Endodermal cell (in vitro differentiated cells): ENCODE results near the gene COX19. TPM values are rescaled to one million over a fixed set of nuclear protein-coding genes. Genes with fewer than 3 reads are reported as not detected.

Experiments used
- DNase-seq: peaks from one replicate; pipeline ENCODE4 v3.0.0-alpha.2; 2017
- H3K27ac ChIP-seq: 2 replicates; pipeline ENCODE4 v1.5.1; 2013; ENCODE audit warnings: mild to moderate bottlenecking, low read depth, low read length, moderate library complexity
- H3K27me3 ChIP-seq: 2 replicates; pipeline ENCODE4 v1.6.1; 2013; ENCODE audit warnings: mild to moderate bottlenecking, low read length, moderate library complexity; ENCODE audit not compliant: insufficient read depth, control insufficient read depth, poor library complexity, severe bottlenecking
- H3K36me3 ChIP-seq: 2 replicates; pipeline ENCODE4 v1.7.0; 2013; ENCODE audit warnings: mild to moderate bottlenecking, low read length, moderate library complexity; ENCODE audit not compliant: control insufficient read depth, insufficient read depth
- H3K4me1 ChIP-seq: one replicate; pipeline ENCODE4 v1.7.0; 2013; ENCODE audit warnings: low read length; ENCODE audit not compliant: control insufficient read depth, insufficient read depth
- H3K4me3 ChIP-seq: 2 replicates; pipeline ENCODE4 v1.5.1; 2013; ENCODE audit warnings: mild to moderate bottlenecking, low read length, moderate library complexity
- H3K9ac ChIP-seq: 2 replicates; pipeline ENCODE4 v1.6.1; 2013; ENCODE audit warnings: mild to moderate bottlenecking, low read length, moderate library complexity; ENCODE audit not compliant: poor library complexity, severe bottlenecking; ENCODE audit errors: extremely low read depth
- H3K9me3 ChIP-seq: 2 replicates; pipeline ENCODE4 v1.6.1; 2013; ENCODE audit warnings: mild to moderate bottlenecking, low read length, moderate library complexity; ENCODE audit not compliant: control insufficient read depth
- H3K27ac Mint-ChIP-seq: 2 replicates; pipeline ENCODE4 v1.8.0; 2020; ENCODE audit warnings: mixed read lengths
- H3K27me3 Mint-ChIP-seq: 2 replicates; pipeline ENCODE4 v1.8.0; 2021; ENCODE audit warnings: mild to moderate bottlenecking, mixed read lengths; ENCODE audit not compliant: insufficient read depth
- H3K36me3 Mint-ChIP-seq: 2 replicates; pipeline ENCODE4 v1.8.0; 2020; ENCODE audit warnings: low read depth, mixed read lengths
- H3K4me1 Mint-ChIP-seq: 2 replicates; pipeline ENCODE4 v1.8.0; 2020; ENCODE audit warnings: mixed read lengths
- H3K4me3 Mint-ChIP-seq: 2 replicates; pipeline ENCODE4 v1.8.0; 2020; ENCODE audit warnings: mild to moderate bottlenecking, moderate library complexity, mixed read lengths
- H3K9me3 Mint-ChIP-seq: 2 replicates; pipeline ENCODE4 v1.8.0; 2020; ENCODE audit warnings: mild to moderate bottlenecking, mixed read lengths
- WGBS, 2 experiments: methylation state at CpG; one replicate each; pipeline versions ENCODE4 v1.1.5 to v1.1.7; 2013; ENCODE audit warnings: missing lambda C conversion rate in 2 of 2, mixed read lengths in 1 of 2; ENCODE audit not compliant: insufficient coverage in 1 of 2, insufficient read length in 1 of 2; 5-methylcytosine and 5-hydroxymethylcytosine counted together
- total RNA-seq, 2 donors: library from RNA; stranded (reverse); fragmentation: NEBNext Ultra II Directional in 1 of 2; extraction: Animal tissue kit (Norgen Biotek cat#: 25700) in 1 of 2; gene quantifications; 2 replicates in 1 of 2; 3 replicates in 1 of 2; pipeline ENCODE4 v1.2.1, GENCODE V29; 2021
- TF ChIP-seq, protein P1 (sequence below): fragments of 200-600 bp; sonication (generic); conservative IDR thresholded peaks from 2 replicates; pipeline ENCODE4 v1.5.0; 2021; ENCODE audit warnings: antibody characterized with exemption, mild to moderate bottlenecking

COX19 gene
- total RNA-seq, 2 donors from 2014 or later: 15.0 to 18.5 TPM

DNA sequence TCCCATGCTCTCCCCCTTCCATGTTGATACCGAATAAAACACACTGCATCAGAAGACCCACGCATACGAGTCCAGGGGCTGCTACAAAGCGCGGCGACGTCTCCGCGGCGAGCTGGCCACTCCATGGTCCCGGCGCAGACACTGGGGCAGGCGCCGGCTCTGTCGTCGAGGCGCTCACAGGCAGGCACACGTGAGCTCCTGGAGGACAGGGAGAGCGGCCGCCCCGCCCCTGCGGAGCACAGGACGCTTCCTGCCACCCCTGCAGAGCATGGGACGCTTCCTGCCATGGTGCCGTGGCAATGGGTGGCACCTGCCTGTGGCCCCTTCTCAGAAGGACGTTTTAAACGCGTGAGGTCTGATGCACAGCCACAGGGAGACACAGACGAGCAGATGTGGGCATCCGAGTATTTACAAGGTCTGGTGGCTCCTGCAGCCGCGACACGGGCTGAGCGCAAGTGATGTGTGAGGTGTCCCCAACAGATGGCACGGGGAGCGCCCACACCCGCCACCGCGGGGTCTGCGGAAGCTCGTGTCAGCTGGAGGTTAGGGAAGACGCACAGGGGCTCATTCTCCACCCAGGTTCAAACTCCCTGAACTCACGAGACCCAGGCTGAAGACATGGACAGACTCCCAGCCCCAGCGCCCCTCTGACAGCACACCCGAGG is 47.6 kb upstream of the COX19 start:
- H3K27me3 ChIP-seq: no peaks in the 10 kb centered on the region
- peaks cover 22% of the 10 kb centered on the region for H3K36me3 ChIP-seq
- DNase-seq: no peak
- 95% methylated on average over 32 to 45 of the region's 45 CpGs for WGBS, 2 experiments
- Mint-ChIP-seq H3K4me1 (peaks cover 6% of the 10 kb centered on the region), H3K27ac (no peak overlapping the region), H3K9me3 (no peaks in the 10 kb centered on the region), H3K36me3 (peaks cover 22% of the 10 kb centered on the region), H3K27me3 (no peaks in the 10 kb centered on the region), H3K4me3 (no peak overlapping the region)
- TF ChIP-seq, protein P1, sequence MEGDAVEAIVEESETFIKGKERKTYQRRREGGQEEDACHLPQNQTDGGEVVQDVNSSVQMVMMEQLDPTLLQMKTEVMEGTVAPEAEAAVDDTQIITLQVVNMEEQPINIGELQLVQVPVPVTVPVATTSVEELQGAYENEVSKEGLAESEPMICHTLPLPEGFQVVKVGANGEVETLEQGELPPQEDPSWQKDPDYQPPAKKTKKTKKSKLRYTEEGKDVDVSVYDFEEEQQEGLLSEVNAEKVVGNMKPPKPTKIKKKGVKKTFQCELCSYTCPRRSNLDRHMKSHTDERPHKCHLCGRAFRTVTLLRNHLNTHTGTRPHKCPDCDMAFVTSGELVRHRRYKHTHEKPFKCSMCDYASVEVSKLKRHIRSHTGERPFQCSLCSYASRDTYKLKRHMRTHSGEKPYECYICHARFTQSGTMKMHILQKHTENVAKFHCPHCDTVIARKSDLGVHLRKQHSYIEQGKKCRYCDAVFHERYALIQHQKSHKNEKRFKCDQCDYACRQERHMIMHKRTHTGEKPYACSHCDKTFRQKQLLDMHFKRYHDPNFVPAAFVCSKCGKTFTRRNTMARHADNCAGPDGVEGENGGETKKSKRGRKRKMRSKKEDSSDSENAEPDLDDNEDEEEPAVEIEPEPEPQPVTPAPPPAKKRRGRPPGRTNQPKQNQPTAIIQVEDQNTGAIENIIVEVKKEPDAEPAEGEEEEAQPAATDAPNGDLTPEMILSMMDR: no peak
- no peak overlapping the region for H3K9ac ChIP-seq
- no peak overlapping the region for H3K4me3 ChIP-seq
- H3K27ac ChIP-seq: no peak overlapping the region
- H3K4me1 ChIP-seq: no peaks in the 10 kb centered on the region
- H3K9me3 ChIP-seq: no peaks in the 10 kb centered on the region

- 94 to 95% methylated on average over 17 of the region's 17 CpGs for WGBS, 2 experiments
- Mint-ChIP-seq H3K9me3 (no peaks in the 10 kb centered on the region), H3K36me3 (peaks cover 22% of the 10 kb centered on the region), H3K4me1 (peaks cover 4% of the 10 kb centered on the region), H3K27me3 (no peaks in the 10 kb centered on the region), H3K27ac (no peak overlapping the region), H3K4me3 (no peak overlapping the region)
- H3K27me3 ChIP-seq: no peaks in the 10 kb centered on the region
- H3K36me3 ChIP-seq: peaks cover 23% of the 10 kb centered on the region
- no peaks in the 10 kb centered on the region for H3K9me3 ChIP-seq
- TF ChIP-seq, protein P1: no peak
- no peak overlapping the region for H3K4me3 ChIP-seq
- DNase-seq: no peak
- no peaks in the 10 kb centered on the region for H3K4me1 ChIP-seq
- H3K27ac ChIP-seq: no peak overlapping the region
- no peak overlapping the region for H3K9ac ChIP-seq
Observed at GRCh38 chr7:1022356-1022755, 47.0 kb upstream of the COX19 start.

DNA sequence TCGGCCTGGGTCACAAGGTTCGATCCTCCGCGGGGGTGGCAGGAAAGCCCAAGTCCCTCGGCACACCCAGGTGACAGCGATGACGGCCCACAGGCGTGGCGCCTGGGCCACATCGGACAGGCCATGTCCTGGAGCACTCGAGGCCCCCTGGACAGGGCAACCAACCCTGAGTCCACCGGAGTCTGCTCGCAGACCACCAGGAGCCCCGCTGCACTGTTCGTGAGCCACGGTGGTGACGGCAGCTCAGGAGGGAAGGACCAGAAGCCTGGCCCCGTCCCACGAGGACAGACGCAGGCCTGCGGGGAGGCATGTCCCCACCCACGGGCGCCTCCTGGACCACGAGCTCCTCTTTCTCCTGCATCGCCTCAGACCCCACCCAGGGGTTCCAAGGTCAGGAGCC is 46.6 kb upstream of the COX19 start:
- no peaks in the 10 kb centered on the region for H3K4me1 ChIP-seq
- TF ChIP-seq, protein P1: no peak
- Mint-ChIP-seq H3K9me3 (no peaks in the 10 kb centered on the region), H3K27ac (no peak overlapping the region), H3K27me3 (no peaks in the 10 kb centered on the region), H3K36me3 (peaks cover 22% of the 10 kb centered on the region), H3K4me3 (no peak overlapping the region), H3K4me1 (peaks cover 2% of the 10 kb centered on the region)
- no peak overlapping the region for H3K27ac ChIP-seq
- 93 to 94% methylated on average over 17 to 25 of the region's 25 CpGs for WGBS, 2 experiments
- no peak for DNase-seq
- H3K9ac ChIP-seq: no peak overlapping the region
- H3K4me3 ChIP-seq: no peak overlapping the region
- H3K27me3 ChIP-seq: no peaks in the 10 kb centered on the region
- peaks cover 23% of the 10 kb centered on the region for H3K36me3 ChIP-seq
- H3K9me3 ChIP-seq: no peaks in the 10 kb centered on the region
